ENCODE measurements around the gene CTIF.

GRCh38 chr18:48687346-48688042, 148.7 kb downstream of the CTIF start:
- no peak for TF ChIP-seq CTCF (IDR thresholded peaks at IDR 0.05)
- no peak for TF ChIP-seq POLR2A (IDR thresholded peaks at IDR 0.05)
